ENCODE measurements around the gene NOL12.

Gene NOL12

GRCh38 chr22:37726241-37726887 is 40.2 kb downstream of the NOL12 start:
- TF ChIP-seq BACH2 (CRISPR knock-in tag; IDR thresholded peaks at IDR 0.05; ENCODE audit: borderline replicate concordance) (no peak), ESRRG (CRISPR knock-in tag; IDR thresholded peaks at IDR 0.05) (no peak), RARB (CRISPR knock-in tag; IDR thresholded peaks at IDR 0.05) (no peak), TOX (CRISPR knock-in tag; IDR thresholded peaks at IDR 0.05; ENCODE audit: borderline replicate concordance) (no peak), ISL1 (CRISPR knock-in tag; IDR thresholded peaks at IDR 0.05) (no peak), POU6F1 (CRISPR knock-in tag; IDR thresholded peaks at IDR 0.05; ENCODE audit: borderline replicate concordance, low read depth) (no peak), TSHZ2 (CRISPR knock-in tag; IDR thresholded peaks at IDR 0.05) (no peak), OSR1 (CRISPR knock-in tag; IDR thresholded peaks at IDR 0.05) (no peak), ZNF70 (CRISPR knock-in tag; IDR thresholded peaks at IDR 0.05) (no peak), PPARA (CRISPR knock-in tag; IDR thresholded peaks at IDR 0.05; ENCODE audit: borderline replicate concordance) (no peak), ZC3H10 (CRISPR knock-in tag; IDR thresholded peaks at IDR 0.05) (no peak), ZNF565 (CRISPR knock-in tag; conservative IDR thresholded peaks at IDR 0.05; ENCODE audit: low read depth) (no peak), SNAI2 (CRISPR knock-in tag; IDR thresholded peaks at IDR 0.05) (no peak), CSRNP3 (CRISPR knock-in tag; IDR thresholded peaks at IDR 0.05) (no peak), GLIS3 (CRISPR knock-in tag; IDR thresholded peaks at IDR 0.05) (no peak), ARNTL (CRISPR knock-in tag; IDR thresholded peaks at IDR 0.05; ENCODE audit: borderline replicate concordance, low read depth) (no peak), TCF4 (CRISPR knock-in tag; IDR thresholded peaks at IDR 0.05; ENCODE audit: borderline replicate concordance) (no peak), ZNF8 (CRISPR knock-in tag; IDR thresholded peaks at IDR 0.05) (no peak), ZFP30 (CRISPR knock-in tag; IDR thresholded peaks at IDR 0.05) (no peak)
- TF ChIP-seq, protein P1, sequence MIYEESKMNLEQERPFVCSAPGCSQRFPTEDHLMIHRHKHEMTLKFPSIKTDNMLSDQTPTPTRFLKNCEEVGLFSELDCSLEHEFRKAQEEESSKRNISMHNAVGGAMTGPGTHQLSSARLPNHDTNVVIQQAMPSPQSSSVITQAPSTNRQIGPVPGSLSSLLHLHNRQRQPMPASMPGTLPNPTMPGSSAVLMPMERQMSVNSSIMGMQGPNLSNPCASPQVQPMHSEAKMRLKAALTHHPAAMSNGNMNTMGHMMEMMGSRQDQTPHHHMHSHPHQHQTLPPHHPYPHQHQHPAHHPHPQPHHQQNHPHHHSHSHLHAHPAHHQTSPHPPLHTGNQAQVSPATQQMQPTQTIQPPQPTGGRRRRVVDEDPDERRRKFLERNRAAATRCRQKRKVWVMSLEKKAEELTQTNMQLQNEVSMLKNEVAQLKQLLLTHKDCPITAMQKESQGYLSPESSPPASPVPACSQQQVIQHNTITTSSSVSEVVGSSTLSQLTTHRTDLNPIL (CRISPR knock-in tag; IDR thresholded peaks at IDR 0.05; ENCODE audit: low read depth), result no peak
- peak; percentile 63; the same call in 2 of the 3 replicates for ATAC-seq

DNA sequence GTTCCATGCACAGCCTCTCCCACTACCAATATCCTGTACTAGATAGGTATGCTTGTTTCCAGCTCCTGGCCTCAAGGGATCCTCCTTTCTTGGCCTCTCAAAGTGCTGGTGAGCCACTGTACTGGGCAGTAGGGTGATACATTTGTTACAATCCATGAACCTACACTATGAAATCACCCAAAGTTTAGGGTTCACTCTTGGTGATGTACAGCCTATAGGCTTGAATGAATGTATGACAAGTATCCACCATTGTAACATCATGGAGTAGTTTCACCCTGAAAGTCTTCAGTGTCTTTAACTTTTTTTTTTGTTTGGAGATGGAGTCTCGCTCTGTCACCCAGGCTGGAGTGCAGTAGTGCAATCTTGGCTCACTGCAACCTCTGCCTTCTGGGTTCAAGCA is 42.5 kb downstream of the NOL12 start:
- ATAC-seq, result no peak
- TF ChIP-seq, protein P1 (CRISPR knock-in tag; IDR thresholded peaks at IDR 0.05; ENCODE audit: low read depth), result no peak
- TF ChIP-seq ZFP30 (CRISPR knock-in tag; IDR thresholded peaks at IDR 0.05) (no peak), OSR1 (CRISPR knock-in tag; IDR thresholded peaks at IDR 0.05) (no peak), ZC3H10 (CRISPR knock-in tag; IDR thresholded peaks at IDR 0.05) (no peak), CSDC2 (CRISPR knock-in tag; IDR thresholded peaks at IDR 0.05) (no peak), CSRNP3 (CRISPR knock-in tag; IDR thresholded peaks at IDR 0.05) (no peak), TOX (CRISPR knock-in tag; IDR thresholded peaks at IDR 0.05; ENCODE audit: borderline replicate concordance) (no peak), ESRRG (CRISPR knock-in tag; IDR thresholded peaks at IDR 0.05) (no peak), SNAI2 (CRISPR knock-in tag; IDR thresholded peaks at IDR 0.05) (no peak), ZNF565 (CRISPR knock-in tag; conservative IDR thresholded peaks at IDR 0.05; ENCODE audit: low read depth) (no peak), PPARA (CRISPR knock-in tag; IDR thresholded peaks at IDR 0.05; ENCODE audit: borderline replicate concordance) (no peak), BACH2 (CRISPR knock-in tag; IDR thresholded peaks at IDR 0.05; ENCODE audit: borderline replicate concordance) (no peak), TCF4 (CRISPR knock-in tag; IDR thresholded peaks at IDR 0.05; ENCODE audit: borderline replicate concordance) (no peak), ZNF70 (CRISPR knock-in tag; IDR thresholded peaks at IDR 0.05) (no peak), ARNTL (CRISPR knock-in tag; IDR thresholded peaks at IDR 0.05; ENCODE audit: borderline replicate concordance, low read depth) (no peak), RARB (CRISPR knock-in tag; IDR thresholded peaks at IDR 0.05) (no peak), PATZ1 (CRISPR knock-in tag; IDR thresholded peaks at IDR 0.05; ENCODE audit: borderline replicate concordance) (no peak)

Measured in SK-N-SH treated with all-trans-retinoic acid at 6 μM for 48 hours (cell line).